GM18858 (cell line): ENCODE data around the gene ZNF567.
A peak's percentile ranks its signal among the peaks of the same experiment; 100 is the strongest.
"Not testable (repeated sequence)": the region's sequence is repeated elsewhere in the genome, so short reads cannot be mapped to it uniquely, and the experiment has no call there.

Source experiments
- ATAC-seq: cut with Tn5 transposase; IDR thresholded peaks from one replicate; pipeline ENCODE4 v1.9.1; 2021; ENCODE audit not compliant: unreplicated experiment

ZNF567 gene

GRCh38 chr19:36687214-36688056 lies at the start of gene ZNF567:
TSS of gene ZNF567 (plus strand) at chr19:36687612. CDS start at chr19:36694868, 7,256 bp downstream.
- peak; percentile 67 for ATAC-seq

GRCh38 chr19:36638862-36639510 lies 48.4 kb upstream of the ZNF567 start:
- no peak for ATAC-seq

- no peak for ATAC-seq
Observed at GRCh38 chr19:36646746-36647145, 40.7 kb upstream of the ZNF567 start.

DNA sequence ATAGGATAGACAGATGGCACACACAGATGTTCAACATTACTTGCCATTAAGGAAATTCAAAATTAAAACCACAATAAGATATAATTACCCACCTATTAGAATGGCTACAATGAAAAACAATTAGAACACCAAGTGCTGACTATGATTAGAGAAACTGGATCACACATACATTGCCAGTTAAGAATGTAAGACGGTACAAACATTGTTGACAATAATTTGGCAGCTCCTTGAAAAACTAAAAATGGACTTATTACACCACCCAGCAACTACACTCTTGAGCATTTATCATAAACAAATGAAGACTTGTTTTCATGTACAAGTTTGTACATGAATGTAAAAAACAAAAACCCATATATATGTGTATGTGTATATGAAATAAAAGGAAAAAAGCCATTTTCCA lies 34.5 kb upstream of the ZNF567 start:
- ATAC-seq: no peak

GRCh38 chr19:36665832-36666231 lies 21.6 kb upstream of the ZNF567 start:
- ATAC-seq: no peak

DNA sequence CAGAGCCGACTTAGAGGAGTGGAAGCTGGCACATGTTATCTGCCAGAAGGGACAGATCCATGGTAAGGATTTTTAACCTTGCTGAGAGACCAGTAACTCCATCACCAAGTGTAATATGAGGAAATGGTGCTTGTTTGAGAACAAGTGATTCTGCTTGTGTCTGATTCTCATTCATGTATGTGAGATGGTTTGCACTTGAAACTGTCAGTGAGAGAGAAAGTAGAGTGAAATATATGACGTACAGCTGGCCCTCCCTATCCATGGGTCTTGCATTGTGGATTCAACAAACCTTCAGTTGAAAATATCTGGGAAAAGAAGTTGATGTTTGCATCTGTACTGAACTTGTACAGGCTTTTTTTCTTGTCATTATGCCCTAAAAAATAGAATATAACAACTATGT lies 18.8 kb upstream of the ZNF567 start:
- ATAC-seq: no peak

- ATAC-seq: no peak
Observed at GRCh38 chr19:36672368-36672767, 15.0 kb upstream of the ZNF567 start.

DNA sequence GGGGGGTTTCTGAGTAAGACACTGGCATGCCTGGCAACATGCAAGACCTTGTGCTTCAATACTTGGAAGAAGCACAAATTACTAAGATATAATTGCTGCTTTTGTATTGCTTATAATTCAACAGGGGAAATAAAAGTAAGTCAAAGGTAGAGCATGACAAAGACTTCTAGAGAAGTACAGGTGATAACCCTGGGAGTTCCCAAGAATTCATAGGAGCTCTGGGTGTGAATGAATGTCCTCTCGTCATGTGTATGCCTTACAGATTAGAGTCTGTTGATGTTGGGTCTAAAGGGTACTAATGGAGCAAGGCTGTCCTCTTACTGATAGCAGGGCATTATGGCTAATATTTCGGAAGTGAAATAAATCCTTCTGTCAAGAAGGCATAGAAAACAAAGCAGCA lies 13.2 kb upstream of the ZNF567 start:
- no peak for ATAC-seq

- no peak for ATAC-seq
Observed at GRCh38 chr19:36679455-36679854, 8.0 kb upstream of the ZNF567 start.

DNA sequence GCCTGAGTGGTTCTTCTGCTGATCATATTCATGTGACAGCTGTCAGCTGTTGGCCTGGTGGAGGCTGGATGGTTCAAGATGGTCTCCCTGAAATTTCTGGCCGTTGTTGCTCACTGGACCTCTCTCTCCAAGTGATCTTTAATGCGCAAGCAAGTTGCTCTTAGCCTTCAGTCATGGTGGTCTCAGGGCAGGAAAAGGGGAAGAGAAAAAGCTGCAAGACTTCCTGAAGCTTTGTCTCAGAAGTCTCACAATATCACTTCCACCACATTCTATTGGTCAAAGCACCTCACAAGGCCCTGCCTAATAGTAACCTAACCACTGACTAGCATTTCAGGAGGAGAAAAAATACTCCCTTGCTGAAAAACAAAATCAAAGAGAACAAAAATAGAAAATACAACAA lies 1.6 kb upstream of the ZNF567 start:
- no peak for ATAC-seq

DNA sequence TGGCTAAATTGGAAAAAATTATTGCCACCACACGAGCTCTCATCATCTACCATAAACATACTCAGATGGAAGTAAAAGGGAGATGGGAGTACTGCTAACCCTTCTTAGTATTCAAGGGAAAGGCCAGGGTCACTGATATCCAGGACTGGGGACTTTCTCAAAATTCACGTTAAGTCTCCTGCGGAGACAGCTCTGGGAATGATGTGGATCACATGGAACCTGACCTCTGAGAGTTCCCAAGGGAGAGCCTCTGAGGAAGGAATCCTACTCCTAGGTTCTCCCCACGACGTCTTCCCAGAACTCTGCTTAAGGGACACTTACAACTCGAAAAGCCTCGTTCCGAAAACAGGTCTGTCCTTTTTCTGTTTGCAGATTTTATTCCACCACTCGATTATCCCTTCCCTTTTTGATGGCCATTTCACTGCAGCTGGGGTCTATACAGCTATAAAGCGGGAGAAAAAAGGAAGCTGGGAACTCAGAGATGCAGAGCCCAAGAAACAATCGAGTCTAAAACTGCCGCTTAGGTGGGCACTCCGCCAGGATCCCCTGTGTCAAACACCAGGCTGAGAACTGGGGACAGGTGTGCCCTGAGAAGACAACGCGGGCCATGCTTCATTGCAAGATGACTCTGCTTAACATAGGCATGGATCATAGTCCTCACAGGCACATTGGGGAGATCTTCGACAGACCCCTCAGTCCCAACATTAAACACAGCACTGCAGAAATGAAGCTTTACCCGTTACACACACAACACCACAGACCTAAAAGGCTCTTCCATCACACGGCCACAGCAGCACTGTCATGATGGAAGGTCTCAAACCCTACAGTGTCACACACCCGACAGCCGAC lies 823 bp upstream of the ZNF567 start:
- no peak for ATAC-seq

- no peak for ATAC-seq
Observed at GRCh38 chr19:36688058-36688457, 646 bp downstream of the ZNF567 start.

DNA sequence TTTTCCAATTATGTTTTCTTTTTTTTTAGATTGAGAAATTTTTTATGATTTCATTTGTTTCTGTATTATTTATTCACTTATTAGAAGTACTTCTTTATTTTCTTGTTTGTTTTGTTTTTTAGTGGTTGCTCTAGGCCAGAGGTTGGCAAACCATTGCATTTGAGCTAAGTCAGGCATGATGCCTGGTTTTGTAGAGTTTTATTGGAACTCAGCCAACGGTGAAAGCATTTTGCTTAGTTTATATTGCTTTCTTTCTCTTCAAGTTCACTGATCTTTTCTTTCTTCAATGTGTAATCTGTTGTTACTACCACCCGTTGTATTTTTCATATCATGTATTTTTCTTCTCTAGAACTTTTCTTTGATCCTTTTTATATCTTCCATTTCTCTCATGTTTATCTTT lies 19.7 kb downstream of the ZNF567 start:
- ATAC-seq: no peak

GRCh38 chr19:36709423-36709822 lies 22.0 kb downstream of the ZNF567 start:
- ATAC-seq: no peak

- no peak for ATAC-seq
Observed at GRCh38 chr19:36719687-36720556, 32.5 kb downstream of the ZNF567 start.

GRCh38 chr19:36736166-36736565 lies 48.8 kb downstream of the ZNF567 start:
- not testable (repeated sequence) for ATAC-seq

GRCh38 chr19:36745870-36746269 lies 58.5 kb downstream of the ZNF567 start:
- no peak for ATAC-seq

- no peak for ATAC-seq
Observed at GRCh38 chr19:36747750-36748149, 60.3 kb downstream of the ZNF567 start.

- no peak for ATAC-seq
Observed at GRCh38 chr19:36748431-36749275, 61.2 kb downstream of the ZNF567 start.

- ATAC-seq: not testable (repeated sequence)
Observed at GRCh38 chr19:36749613-36750012, 62.2 kb downstream of the ZNF567 start.
